ENCODE measurements around the gene IDI1.
"Not testable (repeated sequence)": the region's sequence is repeated elsewhere in the genome, so short reads cannot be mapped to it uniquely, and the experiment has no call there.

IDI1 gene

DNA sequence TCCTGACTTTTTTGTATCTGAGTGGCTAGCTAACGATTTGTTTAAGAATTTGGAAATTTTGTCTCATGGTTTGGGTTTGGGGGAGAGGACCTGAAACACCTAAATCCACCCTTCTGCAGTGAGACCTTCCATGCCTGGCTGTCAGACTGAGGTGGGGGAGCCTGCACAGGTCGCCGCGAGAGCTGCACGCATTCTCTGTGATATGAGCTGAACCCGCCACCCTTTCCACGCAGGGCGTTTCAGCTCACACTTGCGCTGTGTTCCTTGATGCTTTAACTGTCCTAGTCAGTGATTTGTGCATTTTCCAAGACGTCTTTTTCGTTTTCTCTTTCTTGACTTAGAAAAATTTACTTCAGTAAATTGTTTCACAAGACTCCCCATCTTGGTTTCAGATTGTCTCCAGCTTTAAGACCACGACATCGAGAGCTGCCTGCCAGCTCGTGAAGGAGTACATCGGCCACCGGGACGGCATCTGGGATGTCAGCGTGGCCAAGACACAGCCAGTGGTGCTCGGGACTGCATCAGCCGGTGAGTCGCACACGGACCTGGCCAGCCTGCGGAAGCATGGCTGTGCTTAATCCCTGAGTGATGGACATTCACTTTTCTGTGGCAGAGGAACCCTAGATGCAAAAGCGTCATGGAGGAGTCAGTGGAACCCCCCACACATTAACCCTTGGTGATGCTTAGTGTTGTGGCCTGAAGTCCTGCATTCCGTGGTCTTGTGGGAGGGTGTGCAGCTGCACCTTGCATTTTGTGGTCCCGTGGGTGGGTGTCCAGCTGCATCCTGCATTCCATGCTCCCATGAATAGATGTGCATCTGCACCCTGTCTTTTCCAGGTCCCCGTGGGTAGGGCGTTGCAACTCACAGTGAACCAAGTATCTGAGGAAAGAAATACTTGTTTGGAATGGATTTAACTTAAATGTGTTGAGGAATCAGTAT lies 35.4 kb upstream of the IDI1 start:
- Histone ChIP-seq H3K4me1 (ENCODE audit: insufficient read depth, low read length) (no peaks in the 10 kb centered on the region), H3K27ac (ENCODE audit: low read length) (no peak overlapping the region), H3K4me3 (ENCODE audit: low read length) (no peak overlapping the region), H3K9ac (ENCODE audit: low read depth, low read length) (no peak overlapping the region), H3K27me3 (ENCODE audit: insufficient read depth, low read length) (no peaks in the 10 kb centered on the region), H3K9me3 (ENCODE audit: insufficient read depth, low read depth, low read length) (no peaks in the 10 kb centered on the region), H3K36me3 (ENCODE audit: insufficient read depth, low read depth, low read length) (peaks cover 71% of the 10 kb centered on the region)

DNA sequence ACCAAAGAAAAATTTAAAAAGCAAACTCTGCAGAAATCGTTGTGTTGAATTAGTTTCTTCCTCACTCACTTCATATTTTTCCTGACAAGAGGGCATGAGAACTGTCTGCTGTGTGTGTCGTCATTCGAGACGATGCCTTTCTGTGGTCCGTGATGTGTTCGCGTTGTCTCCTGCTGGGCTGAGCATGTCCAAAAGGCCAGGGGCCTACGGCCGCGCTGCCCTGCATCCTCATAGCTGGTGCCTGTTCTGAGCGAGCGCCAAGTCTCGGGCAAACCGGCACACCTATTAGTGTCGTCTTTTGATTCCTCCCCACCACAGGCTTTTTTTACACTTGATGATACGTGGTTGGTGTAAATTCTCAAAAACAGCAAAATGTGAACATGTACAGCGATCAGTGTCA lies 34.7 kb upstream of the IDI1 start:
- no peaks in the 10 kb centered on the region for H3K9me3 ChIP-seq (ENCODE audit: insufficient read depth, low read depth, low read length)
- no peak overlapping the region for H3K4me3 ChIP-seq (ENCODE audit: low read length)
- no peaks in the 10 kb centered on the region for H3K27me3 ChIP-seq (ENCODE audit: insufficient read depth, low read length)
- no peaks in the 10 kb centered on the region for H3K4me1 ChIP-seq (ENCODE audit: insufficient read depth, low read length)
- peaks cover 72% of the 10 kb centered on the region for H3K36me3 ChIP-seq (ENCODE audit: insufficient read depth, low read depth, low read length)
- H3K9ac ChIP-seq (ENCODE audit: low read depth, low read length) = no peak overlapping the region
- no peak overlapping the region for H3K27ac ChIP-seq (ENCODE audit: low read length)

DNA sequence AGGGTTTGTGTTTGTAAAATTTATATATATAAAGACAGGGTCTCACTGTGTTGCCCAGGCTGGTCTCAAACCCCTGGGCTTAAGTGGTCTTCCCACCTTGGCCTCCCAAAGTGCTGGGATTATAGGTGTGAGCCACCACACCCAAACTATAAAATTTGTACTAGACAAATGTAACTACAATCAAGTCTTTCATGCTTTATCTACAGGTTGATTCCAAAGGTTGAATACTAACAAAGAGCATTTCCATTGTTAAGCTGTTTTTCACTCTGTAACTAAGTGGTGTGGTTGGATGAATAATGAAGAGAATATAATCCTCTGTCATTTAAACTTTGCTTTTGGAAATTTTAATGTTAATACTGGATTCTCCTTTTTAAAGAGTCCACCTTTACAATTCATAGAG lies 29.7 kb upstream of the IDI1 start:
- Histone ChIP-seq H3K4me1 (ENCODE audit: insufficient read depth, low read length) (no peaks in the 10 kb centered on the region), H3K27me3 (ENCODE audit: insufficient read depth, low read length) (no peaks in the 10 kb centered on the region), H3K9me3 (ENCODE audit: insufficient read depth, low read depth, low read length) (no peaks in the 10 kb centered on the region), H3K4me3 (ENCODE audit: low read length) (no peak overlapping the region), H3K27ac (ENCODE audit: low read length) (no peak overlapping the region), H3K36me3 (ENCODE audit: insufficient read depth, low read depth, low read length) (peaks cover 48% of the 10 kb centered on the region), H3K9ac (ENCODE audit: low read depth, low read length) (no peak overlapping the region)

DNA sequence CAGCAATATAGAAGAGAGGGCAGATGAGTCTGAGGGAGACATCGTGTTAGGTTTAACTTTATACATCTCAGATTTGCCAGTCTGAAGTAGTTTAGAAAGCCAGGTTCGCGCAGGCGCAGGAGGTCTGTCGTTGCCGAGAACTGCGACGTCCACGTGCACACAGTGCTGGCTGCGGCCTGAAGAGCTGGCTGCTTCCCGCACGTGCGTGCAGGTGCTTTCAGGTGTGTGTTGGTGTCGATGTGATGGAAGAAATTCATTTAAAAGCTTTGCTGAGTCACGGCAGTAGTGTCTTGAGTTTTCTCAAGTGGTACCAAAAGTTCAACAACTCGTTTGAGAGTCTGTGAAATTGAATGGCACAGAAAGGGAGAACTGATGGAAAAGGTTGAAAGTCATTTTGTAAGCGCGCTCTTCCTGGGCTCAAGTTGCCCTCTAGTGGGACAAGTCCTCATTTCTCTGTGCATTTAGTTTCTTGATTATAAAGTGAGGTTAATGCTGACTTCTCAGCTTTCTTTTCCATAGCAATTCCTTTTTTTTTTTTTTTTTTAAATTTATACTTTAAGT lies 25.9 kb upstream of the IDI1 start:
- Histone ChIP-seq H3K9ac (ENCODE audit: low read depth, low read length) (no peak overlapping the region), H3K27ac (ENCODE audit: low read length) (no peak overlapping the region), H3K4me3 (ENCODE audit: low read length) (no peak overlapping the region), H3K36me3 (ENCODE audit: insufficient read depth, low read depth, low read length) (peaks cover 35% of the 10 kb centered on the region), H3K4me1 (ENCODE audit: insufficient read depth, low read length) (no peaks in the 10 kb centered on the region), H3K9me3 (ENCODE audit: insufficient read depth, low read depth, low read length) (no peaks in the 10 kb centered on the region), H3K27me3 (ENCODE audit: insufficient read depth, low read length) (no peaks in the 10 kb centered on the region)

DNA sequence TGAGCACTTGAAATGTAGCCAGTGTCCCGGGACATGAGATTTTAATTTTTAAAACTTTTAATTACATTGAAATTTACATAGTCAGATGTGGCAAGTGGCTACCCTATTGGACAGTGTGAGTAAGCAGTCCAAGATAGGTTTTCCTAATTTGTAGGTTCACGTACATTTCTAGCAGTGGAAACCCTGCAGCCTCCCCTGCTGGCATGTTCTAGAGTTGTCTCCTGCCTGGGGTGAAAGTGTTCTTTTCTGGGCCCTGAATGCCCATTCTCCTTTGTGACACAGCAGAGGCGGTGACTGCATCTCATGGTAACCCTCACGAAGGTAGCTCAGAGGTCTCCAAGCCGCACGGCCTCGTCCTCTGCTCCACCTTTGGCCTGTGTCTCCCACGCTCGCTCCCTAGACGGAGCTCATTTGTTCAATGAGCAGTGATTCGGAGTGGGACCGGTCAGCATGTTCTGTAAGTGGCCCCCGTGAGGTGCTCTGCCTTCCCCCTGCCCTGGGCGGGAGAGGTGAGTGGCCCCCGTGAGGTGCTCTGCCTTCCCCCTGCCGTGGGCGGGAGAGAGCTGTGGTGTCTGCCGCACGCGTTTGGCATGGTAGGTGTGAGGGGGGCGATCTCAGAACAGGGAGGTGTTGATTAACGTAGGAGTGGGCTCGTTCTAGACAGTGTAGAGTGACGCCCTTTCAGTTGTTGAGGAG lies 25.3 kb upstream of the IDI1 start:
- no peaks in the 10 kb centered on the region for H3K4me1 ChIP-seq (ENCODE audit: insufficient read depth, low read length)
- H3K36me3 ChIP-seq (ENCODE audit: insufficient read depth, low read depth, low read length) = peaks cover 29% of the 10 kb centered on the region
- no peak overlapping the region for H3K27ac ChIP-seq (ENCODE audit: low read length)

DNA sequence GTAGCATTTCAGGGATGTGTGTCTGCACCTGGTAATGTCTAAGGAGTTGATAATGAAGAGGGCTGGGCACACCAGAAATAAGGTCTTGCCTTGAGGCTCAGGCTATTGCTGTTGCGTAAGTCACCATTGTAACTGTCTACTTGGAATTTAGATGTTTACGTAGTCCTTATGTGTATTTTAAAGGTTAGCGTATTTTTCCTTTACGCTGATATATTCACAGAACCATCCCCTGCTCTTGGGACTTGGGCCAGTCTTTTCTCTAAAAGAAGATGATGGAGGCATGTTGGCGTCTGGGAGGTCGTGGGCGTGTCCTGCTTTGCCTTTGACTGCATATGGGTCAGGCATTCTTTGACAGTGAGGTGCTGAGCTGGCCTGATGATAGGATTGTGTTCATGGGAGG lies 22.0 kb upstream of the IDI1 start:
- no peak overlapping the region for H3K27ac ChIP-seq (ENCODE audit: low read length)
- no peaks in the 10 kb centered on the region for H3K4me1 ChIP-seq (ENCODE audit: insufficient read depth, low read length)
- H3K36me3 ChIP-seq (ENCODE audit: insufficient read depth, low read depth, low read length) = peaks cover 16% of the 10 kb centered on the region
- H3K9me3 ChIP-seq (ENCODE audit: insufficient read depth, low read depth, low read length) = no peaks in the 10 kb centered on the region
- H3K27me3 ChIP-seq (ENCODE audit: insufficient read depth, low read length) = no peaks in the 10 kb centered on the region
- H3K9ac ChIP-seq (ENCODE audit: low read depth, low read length) = no peak overlapping the region
- H3K4me3 ChIP-seq (ENCODE audit: low read length) = no peak overlapping the region

More for the DNA sequence above, 25.3 kb upstream of the IDI1 start:
- H3K27me3 ChIP-seq (ENCODE audit: insufficient read depth, low read length) = no peaks in the 10 kb centered on the region
- no peak overlapping the region for H3K4me3 ChIP-seq (ENCODE audit: low read length)
- no peak overlapping the region for H3K9ac ChIP-seq (ENCODE audit: low read depth, low read length)
- H3K9me3 ChIP-seq (ENCODE audit: insufficient read depth, low read depth, low read length) = no peaks in the 10 kb centered on the region

DNA sequence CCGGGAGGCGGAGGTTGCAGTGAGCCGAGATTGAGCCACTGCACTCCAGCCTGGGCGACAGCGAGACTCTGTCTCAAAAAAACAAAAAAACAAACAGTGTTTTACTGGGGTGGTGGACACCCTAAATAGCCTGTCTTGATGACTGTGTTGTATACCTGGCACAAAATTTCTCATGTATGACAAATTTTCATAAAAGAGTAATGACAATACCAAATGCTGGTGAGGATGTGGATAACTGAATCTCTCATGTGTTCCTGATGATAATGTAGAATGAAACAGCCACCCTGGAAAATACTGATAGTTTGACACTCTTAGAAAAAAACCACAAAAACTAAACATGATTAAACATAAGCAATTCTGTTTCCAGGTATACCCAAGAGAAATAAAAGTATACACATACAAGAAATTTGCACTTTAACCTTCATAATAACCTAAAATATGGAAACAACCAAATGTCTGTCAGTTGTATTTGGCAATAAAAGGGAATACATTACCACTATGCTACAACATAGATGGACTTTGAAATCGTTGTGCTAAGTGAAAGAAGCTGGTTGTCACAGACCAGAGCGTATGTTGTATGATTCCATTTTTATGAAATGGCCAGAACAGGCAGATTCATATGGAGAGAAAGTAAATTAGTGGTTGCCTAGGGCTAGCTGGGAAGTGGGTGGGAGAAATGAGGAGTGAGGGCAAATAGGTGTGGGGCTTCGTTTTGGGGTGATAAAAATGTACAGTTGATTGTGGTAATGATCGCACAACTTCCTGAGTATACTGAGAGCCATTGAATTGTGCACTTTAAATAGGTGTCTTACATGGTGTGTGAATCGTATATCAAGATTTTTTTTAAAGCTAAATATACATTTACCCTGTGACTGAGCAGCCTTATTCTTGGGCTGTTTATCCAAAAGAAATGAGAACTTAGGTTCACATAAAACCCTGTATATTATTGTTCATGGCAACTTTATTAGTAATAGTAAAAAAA lies 19.8 kb upstream of the IDI1 start:
- Histone ChIP-seq H3K27me3 (ENCODE audit: insufficient read depth, low read length) (no peaks in the 10 kb centered on the region), H3K4me3 (ENCODE audit: low read length) (no peak overlapping the region), H3K4me1 (ENCODE audit: insufficient read depth, low read length) (no peaks in the 10 kb centered on the region), H3K9ac (ENCODE audit: low read depth, low read length) (no peak overlapping the region), H3K9me3 (ENCODE audit: insufficient read depth, low read depth, low read length) (no peaks in the 10 kb centered on the region), H3K36me3 (ENCODE audit: insufficient read depth, low read depth, low read length) (peaks cover 12% of the 10 kb centered on the region), H3K27ac (ENCODE audit: low read length) (no peak overlapping the region)

DNA sequence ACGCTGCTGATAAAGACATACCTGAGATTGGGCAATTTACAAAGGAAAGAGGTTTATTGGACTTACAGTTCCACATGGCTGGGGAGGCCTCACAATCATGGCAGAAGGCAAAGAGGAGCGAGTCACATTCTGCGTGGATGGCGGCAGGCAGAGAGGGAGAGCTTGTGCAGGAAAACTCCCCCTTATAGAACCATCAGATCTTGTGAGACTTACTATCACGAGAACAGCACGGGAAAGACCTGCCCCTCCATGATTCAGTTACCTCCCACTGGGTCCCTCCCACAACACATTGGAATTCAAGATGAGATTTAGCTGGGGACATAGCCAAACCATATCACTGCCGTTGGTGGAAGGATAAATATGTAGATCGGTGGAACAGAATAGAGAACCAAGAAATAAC lies 17.8 kb upstream of the IDI1 start:
- H3K27ac ChIP-seq (ENCODE audit: low read length); H3K27me3 ChIP-seq (ENCODE audit: insufficient read depth, low read length); H3K4me3 ChIP-seq (ENCODE audit: low read length); H3K36me3 ChIP-seq (ENCODE audit: insufficient read depth, low read depth, low read length); H3K4me1 ChIP-seq (ENCODE audit: insufficient read depth, low read length); H3K9ac ChIP-seq (ENCODE audit: low read depth, low read length); H3K9me3 ChIP-seq (ENCODE audit: insufficient read depth, low read depth, low read length): not testable (repeated sequence)

DNA sequence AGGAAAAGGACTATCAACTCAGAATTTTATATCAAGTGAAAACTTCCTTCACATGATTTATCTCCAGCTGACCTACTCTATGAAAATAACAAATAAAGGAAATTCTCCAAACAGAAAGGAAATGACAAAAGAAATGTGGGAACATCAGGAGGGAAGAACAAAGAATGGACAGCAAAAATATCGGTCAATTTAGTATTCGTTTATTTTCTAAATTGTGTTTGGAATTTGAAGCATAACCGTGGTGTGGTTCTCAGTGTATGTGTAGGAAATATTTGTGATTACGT lies 16.0 kb upstream of the IDI1 start:
- H3K4me3 ChIP-seq (ENCODE audit: low read length) = no peak overlapping the region
- H3K27me3 ChIP-seq (ENCODE audit: insufficient read depth, low read length) = no peaks in the 10 kb centered on the region
- no peak overlapping the region for H3K27ac ChIP-seq (ENCODE audit: low read length)
- no peaks in the 10 kb centered on the region for H3K36me3 ChIP-seq (ENCODE audit: insufficient read depth, low read depth, low read length)
- no peaks in the 10 kb centered on the region for H3K9me3 ChIP-seq (ENCODE audit: insufficient read depth, low read depth, low read length)
- no peak overlapping the region for H3K9ac ChIP-seq (ENCODE audit: low read depth, low read length)
- H3K4me1 ChIP-seq (ENCODE audit: insufficient read depth, low read length) = no peaks in the 10 kb centered on the region

DNA sequence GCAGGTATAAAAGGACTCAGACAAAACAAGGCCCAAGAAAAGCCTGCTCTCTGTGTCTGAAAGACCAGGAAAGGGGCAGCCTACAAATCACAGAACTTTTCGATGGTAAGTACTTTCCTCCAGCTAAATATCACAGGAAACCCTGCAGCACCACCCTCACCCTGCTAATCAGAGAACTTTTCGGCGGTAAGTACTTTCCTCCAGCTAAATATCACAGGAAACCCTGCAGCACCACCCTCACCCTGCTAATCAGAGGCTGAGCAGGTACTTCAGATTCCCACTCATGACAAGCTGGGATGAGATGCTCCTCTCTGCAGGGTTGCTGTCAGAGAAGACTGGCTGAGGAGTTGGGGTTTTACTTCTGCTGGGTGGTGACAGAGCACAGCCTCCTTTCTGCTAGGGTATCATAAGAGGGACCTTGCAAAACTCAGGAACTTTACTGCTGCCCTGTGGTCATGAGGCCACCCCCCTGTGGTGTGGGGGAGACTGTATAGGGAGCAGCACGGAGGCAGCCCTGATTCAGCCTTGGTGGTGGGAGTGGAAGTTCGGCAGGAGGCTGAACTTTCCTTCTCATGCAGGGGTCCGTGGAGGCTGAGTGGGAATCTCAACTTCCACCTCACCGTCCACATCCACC lies 14.4 kb upstream of the IDI1 start:
- no peaks in the 10 kb centered on the region for H3K9me3 ChIP-seq (ENCODE audit: insufficient read depth, low read depth, low read length)
- no peaks in the 10 kb centered on the region for H3K36me3 ChIP-seq (ENCODE audit: insufficient read depth, low read depth, low read length)
- no peaks in the 10 kb centered on the region for H3K27me3 ChIP-seq (ENCODE audit: insufficient read depth, low read length)
- H3K9ac ChIP-seq (ENCODE audit: low read depth, low read length) = no peak overlapping the region
- no peaks in the 10 kb centered on the region for H3K4me1 ChIP-seq (ENCODE audit: insufficient read depth, low read length)
- no peak overlapping the region for H3K27ac ChIP-seq (ENCODE audit: low read length)
- no peak overlapping the region for H3K4me3 ChIP-seq (ENCODE audit: low read length)
